ENCODE measurements around the gene CDC42BPA. TPM values are rescaled to one million over a fixed set of nuclear protein-coding genes. Genes with fewer than 3 reads are reported as not detected.

The CDC42BPA gene
- total RNA-seq, 1 experiment from 2014 or later = 77.7 TPM

DNA sequence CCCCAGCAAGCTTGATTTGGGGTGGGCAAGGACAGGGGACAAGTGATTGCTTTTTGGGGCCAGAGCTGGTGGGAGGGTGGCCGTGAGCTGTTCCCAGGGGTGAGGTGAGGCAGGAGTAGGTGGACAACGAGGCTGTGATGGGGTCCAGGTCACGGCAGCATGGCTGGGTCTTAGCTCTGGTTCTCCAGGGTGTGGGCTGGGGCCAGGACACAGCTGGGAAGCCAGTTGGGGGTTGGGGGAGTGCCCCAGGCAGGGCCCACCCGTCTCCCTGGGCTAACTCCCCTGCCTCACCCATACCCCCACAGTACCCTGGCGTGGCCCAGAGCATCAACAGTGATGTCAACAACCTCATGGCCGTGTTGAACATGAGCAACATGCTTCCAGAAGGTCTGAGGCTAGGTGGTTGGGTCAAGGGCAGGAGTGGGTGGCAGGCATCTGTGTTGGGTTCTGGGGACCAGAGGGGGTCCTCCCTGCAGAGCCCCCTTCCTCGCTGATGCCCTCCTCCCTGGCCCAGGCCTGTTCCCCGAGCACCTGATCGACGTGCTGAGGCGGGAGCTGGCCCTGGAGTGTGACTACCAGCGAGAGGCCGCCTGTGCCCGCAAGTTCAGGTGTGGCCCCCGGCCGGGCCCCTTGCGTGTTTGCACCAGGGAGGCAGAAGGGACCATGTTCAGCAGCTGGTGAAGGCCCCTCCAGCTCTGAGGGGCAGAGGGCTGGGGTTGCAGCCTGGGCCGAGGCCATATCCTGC, 334.9 kb downstream of the CDC42BPA start:
- no peak for DNase-seq (ENCODE audit: extremely low read depth, low read depth)

DNA sequence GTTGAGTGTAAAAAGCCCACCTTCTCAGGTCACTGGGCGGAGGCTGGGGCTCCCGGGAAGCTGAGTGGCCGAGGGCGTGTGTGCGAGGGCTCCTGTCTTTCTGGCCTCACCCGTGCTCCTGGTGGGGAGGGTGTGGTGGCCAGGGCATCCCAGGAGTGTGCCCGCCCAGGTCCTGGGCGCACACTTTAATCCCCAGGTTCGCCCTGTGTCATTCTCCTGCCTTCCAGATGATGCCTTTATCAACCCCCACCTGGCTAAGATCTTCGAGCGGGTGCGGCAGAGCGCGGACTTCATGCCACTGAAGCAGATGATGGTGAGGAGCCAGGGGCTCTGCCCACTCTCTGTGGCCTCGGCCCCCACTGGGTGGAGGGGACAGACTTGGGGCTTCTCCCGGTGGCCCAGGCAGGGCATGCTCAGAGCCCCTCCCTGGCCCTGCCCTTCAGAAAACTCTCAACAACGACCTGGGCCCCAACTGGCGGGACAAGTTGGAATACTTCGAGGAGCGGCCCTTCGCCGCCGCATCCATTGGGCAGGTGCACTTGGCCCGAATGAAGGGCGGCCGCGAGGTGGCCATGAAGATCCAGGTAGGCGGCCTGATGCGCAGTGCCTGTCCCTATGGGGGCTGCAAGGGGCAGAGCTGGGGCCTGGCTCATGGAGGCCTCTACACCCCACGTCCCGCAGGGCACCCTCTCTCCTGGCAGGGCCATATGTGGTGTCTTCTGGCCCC, 335.7 kb downstream of the CDC42BPA start:
- DNase-seq (ENCODE audit: extremely low read depth, low read depth) = no peak

DNA sequence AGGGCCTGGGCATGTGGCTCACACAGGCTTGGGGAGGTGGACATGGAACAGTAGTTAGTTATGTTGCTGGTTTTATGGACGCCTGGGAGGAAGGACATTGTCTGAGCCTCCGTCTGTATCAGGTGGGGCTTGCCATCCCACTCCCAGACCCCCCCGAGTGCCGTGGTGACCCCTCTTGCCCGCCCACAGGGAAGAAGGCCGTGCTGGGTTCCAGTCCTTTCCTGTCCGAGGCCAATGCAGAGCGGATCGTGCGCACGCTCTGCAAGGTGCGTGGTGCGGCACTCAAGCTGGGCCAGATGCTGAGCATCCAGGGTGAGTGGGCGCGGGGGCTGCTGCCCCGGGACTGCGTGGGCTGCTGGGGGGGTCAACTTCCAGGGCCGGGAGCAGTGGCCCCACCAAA, 336.5 kb downstream of the CDC42BPA start:
- no peak for DNase-seq (ENCODE audit: extremely low read depth, low read depth)

DNA sequence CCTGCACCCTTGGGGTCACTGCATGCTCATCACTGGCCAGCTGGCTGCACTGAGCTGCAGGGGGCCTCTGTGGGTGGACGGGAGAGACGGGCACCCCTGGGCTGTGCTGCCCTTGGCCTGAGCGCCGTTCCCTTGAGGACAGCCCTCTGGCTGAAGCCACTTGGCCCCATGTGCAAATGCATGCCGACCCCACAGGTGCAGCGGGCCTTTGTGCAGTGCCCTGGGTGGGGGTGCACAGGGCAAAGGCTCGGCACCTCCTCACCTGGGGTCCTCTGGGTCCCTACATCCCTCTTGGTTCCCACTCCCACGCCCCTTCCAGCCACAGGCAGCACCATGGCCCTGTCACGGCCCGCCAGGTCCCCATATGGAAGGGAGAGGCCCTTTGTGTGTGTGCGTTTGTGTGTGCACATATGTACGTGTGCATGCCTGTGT, 336.9 kb downstream of the CDC42BPA start:
- no peak for DNase-seq (ENCODE audit: extremely low read depth, low read depth)

DNA sequence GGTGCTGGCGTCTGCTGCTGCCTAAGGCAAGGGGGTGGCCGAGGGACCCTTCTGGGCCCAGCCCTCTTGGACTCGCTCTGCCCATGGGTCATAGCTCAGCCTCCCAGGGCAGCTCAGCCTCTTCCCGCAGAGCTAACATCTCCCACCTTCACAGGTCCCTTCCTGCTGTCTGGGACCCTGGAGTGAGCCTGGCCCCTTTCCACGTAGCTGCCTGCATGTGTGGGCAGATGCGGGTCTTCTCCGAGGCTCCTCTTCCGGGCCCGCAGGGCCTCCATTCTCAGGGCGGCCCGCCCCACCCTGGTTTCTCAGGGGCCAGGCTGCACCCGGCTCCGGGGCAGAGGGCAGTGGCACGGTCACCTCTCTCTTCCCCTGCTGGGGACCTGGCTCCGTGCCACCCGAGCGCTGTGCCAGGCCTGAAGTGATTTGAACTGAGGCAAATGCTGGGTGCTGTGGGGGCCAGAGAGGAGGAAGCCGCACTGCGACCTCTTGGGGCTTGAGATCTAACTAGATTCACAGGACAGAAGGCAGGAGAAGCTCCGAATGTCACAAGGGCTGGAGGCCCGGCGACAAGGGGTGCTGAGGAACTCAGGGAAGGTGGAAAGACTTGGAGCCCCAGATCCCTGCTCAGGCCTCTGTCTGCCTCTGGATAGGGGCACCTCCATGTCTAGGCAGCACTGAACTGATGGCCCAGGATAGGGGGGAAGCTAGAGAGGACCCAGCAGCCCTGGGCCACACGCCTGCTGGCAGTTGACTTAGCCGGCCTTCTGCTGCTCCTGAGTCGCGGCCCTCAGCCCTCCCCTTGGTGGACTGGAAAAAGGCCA, 337.5 kb downstream of the CDC42BPA start:
- no peak for DNase-seq (ENCODE audit: extremely low read depth, low read depth)

DNA sequence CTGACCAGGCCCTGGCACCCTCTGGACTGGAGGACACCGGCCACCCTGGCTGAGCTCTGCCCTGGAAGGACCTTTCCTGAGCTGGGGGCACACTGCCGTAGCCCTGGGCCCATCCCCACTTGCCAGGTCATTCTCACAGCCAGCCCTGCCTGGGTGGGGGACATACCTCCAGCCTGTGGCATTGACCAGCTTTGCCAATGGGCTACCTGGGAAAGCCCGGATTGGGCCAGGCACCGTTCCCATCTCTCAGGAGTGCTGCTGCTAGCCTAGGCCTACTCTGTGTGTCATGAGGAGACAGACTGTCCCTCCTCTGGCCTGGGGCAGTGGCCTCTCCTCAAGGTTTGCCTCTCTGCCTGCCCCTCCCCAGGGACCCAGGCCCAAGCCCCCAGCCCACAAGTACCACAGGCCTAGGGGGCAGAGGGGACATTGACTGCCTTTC, 338.2 kb downstream of the CDC42BPA start:
- no peak for DNase-seq (ENCODE audit: extremely low read depth, low read depth)

DNA sequence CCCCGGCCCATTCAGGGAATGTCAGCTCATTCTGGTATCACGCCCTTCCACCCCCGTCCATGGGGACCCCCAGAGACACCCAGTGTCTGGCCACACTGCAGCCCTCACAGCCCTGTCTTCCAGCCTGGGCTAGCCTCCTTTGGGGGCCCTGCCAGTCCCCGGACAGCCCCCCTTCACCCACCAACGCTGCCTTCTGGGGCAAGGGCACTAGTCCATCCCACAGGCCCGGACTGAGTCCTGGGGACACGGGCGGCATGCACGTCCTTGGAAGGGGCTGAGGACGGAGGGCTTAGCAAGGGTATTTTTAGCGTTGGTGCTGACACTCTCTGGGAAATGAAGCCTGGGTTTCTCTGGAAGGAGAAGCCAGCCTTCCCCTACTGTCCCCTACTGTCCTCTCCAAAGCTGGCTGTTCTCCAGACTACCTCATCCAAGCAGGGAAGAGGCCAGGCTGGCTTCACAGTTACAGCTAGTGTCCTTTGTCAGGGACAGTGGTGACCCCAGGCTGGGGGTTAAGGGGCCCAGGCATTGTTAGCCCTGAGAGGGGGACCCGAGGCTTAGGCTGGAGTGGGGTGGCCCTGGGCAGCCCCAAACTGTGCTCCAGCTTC, 338.7 kb downstream of the CDC42BPA start:
- DNase-seq (ENCODE audit: extremely low read depth, low read depth) = no peak

DNA sequence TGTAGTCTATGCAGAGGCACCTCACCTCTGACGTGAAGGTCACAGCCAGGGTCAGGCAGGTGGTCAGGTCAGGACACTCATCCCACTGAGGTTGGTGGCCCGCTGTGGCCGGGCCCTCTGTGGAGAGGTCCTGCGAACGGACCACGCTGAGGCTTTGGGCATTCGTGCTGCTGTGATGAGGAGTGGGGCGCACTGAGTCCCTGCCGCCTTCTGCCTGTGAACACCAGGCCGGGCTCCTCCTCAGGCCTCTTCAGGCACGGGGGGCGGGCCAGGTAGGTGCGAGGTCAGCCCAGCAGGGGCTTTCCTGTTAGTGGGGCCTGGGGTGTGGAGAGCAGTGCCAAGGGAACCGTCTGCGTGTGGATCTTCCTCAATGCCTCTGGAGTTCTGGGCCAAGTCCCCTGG, 339.2 kb downstream of the CDC42BPA start:
- no peak for DNase-seq (ENCODE audit: extremely low read depth, low read depth)

DNA sequence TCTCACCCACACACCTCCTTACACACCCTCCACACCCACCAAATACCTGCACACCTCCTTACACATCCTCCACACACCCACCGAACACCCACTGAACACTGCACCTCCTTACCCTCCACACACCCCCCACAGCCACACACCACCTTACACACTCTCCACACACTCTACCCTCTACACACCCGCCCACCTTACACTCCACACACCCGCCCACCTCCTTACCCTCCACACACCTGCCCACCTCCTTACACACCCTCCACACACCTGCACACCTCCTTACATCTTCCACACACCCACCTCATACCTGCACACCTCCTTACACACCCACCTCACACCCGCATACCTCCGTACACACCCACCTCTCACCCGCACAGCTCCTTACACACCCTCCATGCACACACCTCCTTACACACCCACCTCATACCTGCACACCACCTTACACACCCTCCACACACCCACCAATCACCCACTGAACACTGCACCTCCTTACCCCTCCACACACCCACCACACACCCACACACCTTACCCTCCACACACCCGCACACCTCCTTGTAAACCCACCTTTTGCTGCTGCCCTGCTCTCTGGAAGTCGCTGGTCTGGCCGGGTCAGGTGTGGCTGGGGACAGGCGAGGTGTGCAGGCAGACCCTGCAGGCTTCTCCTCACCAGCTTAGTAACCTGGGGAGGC, 339.7 kb downstream of the CDC42BPA start:
- no peak for DNase-seq (ENCODE audit: extremely low read depth, low read depth)

DNA sequence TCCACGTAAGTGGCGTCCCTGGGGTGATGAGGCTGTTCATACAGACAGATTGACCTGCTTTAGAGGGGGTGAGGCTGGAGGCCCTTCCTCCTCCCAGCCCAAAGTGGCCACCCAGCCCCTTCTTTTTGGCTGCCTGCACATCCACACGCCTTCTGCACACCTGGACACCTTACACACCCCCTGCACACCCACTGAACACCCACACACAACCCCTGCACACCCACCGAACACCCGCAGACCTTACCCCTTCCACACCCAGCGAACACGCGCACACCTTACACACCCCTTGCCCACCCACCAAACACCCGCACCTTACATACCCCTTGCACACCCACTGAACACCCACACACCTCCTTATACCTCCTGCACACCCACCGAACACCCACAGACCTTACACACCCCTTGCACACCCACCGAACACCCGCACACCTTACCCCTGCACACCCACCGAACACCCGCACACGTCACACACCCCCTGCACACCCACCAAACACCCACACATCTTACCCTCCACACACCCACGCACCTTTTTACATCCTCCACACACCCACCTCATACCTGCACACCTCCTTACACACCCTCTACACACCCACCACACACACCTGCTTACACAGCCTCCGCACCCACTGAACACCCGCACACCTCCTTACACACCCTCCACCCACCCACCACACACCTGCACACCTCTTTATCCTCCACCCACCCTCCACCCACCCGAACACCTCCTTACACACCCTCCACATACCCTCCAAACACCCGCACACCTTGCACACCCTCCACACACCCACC, 340.5 kb downstream of the CDC42BPA start:
- DNase-seq (ENCODE audit: extremely low read depth, low read depth) = no peak

DNA sequence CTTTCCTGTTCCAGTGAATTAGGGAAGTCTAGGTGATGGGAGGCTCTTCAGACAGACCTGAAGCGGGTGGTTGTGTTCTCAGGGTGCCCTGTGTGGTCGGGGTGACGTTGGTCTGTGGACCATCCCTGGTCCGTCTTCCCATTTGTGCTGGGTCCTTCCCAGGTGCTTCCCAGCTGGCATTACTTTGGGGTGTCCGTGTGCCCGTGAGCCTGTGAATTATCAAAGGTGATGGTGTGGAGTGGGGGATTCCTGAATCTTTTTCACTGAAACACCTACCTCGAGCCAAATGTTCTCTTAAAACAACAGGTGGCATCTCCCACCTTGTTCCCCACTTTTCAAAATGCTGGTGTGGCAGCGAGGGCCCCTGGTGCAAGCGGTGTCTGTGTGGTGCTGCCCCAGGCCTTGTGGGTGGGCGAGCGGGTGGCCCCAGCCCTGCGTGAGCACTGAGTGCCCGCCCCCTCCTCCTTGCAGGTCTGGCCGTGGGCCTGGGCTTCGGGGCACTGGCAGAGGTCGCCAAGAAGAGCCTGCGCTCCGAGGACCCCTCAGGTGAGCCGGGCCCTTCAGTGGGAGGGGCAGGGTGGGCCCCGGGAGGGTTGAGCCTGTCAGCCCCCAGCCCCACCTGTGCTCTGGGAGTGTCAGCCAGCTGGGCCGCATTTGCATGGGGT, 341.2 kb downstream of the CDC42BPA start:
- no peak for DNase-seq (ENCODE audit: extremely low read depth, low read depth)

DNA sequence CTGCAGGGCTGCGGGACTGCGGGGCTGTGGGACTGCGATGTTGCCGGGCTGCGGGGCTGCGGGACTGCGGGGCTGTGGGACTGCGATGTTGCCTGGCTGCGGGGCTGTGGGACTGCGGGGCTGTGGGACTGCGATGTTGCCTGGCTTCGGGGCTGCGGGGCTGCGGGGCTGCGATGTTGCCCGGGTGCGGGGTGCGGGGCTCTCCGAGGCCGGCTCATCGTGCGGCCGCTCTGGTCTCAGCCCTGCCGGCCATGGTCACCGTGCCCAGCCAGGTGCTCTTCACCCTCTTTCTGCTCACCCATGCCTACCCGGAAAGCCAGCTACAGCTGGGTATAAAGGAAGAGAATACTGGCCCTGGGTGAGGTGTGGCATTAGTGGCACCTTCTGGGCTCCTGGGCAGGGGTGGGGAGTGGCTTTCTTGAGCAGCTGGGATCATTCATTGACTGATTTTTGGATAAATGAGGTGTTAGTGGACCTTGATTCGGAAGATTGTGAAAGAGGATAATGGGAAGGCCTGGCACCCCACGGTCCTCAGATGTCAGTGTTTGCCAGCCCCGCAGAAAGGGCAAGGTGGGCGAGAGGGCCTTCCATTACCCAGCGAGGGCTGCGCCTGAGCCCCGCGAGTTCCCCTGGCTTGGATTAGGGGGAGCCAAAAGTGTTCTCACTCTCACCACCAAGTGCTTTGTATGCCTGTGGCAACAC, 341.9 kb downstream of the CDC42BPA start:
- DNase-seq (ENCODE audit: extremely low read depth, low read depth) = no peak

DNA sequence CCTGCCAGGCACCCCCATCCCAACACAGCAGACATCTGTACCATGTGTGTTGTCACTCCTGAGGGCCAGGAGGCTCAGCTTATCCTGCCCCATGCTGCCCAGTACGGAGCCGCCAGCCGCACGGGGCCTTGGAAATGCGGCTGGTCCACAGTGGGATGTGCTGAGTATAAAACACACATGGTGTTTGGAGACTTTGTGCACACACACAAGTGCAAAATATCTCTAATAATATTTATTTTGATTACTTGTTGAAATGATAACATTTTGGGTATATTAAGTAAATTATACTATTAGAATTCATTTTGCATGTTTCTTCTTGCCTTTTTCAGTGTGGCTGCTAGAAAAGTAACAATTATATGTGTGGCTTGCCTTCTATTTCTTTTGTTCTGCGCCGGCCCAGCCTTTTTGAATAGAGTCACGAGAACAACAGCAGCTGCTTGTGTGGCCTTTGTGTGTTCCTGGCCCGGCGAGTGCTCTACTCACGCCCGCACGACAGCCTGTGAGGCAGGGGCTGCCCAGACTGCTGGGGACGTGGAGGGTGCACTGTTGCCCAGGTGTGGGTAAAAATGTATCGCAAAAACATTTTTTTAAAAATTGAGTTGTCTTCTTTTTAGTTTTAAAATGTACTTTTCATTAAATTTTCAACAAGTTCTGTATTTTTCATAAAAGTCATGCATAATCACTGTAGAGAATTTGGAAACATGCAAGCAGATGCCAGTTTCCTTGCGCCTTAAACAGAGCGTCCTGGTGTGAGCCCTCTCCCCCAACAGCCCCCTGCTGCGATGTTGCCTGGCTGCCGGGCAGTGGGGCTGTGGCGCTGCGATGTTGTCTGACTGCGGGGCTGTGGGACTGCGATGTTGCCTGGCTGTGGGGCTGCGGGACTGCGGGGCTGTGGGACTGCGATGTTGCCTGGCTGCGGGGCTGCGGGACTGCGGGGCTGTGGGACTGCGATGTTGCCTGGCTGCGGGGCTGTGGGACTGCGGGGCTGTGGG, 342.7 kb downstream of the CDC42BPA start:
- DNase-seq (ENCODE audit: extremely low read depth, low read depth) = no peak

DNA sequence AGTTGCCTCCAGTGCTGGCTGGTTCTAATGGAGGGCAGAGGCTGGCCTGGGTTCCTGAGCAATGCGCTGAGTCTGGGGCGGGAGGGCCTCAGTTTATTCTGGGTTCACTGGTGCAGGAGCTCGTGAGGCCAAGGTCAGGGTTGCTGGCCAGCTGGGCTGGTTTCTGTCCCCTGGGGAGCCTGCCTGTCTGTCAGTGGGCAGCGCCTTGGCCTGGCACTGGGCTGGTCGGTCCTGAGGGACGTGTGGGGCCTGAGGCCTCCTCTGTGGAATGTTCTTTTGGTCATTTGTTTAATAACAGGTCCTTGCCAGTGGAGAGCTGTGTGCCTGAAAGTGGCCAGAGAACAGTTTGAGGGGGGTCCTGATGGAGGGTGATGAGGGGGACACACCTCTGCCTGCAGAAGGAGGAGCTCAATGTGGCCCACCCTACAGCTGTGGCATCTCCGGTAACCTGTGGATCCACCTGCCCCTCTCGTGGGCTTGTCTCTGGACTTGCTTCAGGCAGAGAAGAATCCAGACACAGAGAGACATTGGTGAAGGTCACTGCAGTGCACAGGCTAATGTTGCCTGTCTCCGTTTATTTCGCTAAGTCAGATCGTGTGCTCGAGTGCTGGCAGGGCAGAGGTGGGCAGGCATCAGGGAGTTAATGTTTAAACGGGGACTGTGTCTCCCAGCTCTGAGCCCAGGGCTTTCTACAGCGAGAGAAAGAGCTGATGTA, 343.6 kb downstream of the CDC42BPA start:
- DNase-seq (ENCODE audit: extremely low read depth, low read depth) = no peak

DNA sequence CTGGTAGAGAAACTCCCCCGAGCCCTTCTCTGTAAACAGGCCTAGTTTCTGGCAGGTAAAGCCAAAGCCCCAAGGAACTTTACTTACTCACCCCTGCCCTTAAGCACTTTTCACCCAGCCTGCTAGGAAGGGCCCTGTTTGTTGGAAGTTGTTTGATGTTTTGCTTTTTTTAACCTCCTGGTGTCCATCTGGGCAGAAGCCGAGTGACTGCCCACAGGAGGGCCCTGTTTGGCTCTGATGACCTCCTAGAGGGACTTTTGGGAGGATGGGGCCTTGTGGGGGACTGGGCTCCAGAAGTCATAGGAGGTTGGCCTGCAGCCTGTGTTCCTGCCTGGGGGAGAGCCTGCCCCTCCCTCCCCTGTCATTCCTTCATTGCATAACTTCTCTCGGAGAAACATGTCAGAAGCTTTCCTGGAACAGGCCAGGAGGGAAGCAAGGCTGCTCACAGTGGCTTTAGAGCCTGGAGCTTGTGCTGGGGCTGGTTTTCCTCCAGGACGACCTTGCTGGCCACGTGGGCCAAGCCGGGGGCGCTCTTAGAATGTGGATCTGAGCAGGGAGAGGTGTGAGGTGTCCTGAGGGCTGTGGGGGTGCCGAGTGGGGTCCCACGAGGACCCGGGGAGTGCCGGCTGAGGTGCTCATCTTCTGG, 344.3 kb downstream of the CDC42BPA start:
- DNase-seq (ENCODE audit: extremely low read depth, low read depth) = no peak

DNA sequence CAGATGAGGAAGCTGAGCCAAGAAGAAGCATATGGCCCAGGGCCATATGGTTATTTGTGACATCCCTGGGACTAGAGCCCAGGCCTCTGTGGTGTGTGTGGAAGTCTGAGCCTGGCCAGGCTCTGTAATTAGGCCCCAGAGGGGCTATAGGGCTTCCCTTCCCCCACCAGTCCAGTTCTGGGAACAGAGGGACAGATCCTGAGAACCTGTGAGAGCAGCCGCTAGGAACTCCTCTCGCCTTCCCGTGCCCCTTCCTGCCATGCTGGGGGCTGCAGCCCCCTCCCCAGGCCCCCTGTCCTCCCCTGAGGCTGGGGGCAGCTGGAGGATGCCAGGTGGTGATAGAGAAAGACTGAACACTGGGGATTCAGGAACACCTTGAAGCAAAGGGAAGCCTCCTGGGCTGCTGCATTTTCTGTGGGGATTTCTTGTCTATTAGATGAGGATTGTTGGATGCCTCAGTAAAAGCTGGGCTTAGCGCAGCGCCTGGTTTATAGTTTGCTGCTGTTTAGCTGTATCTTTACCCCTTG, 344.9 kb downstream of the CDC42BPA start:
- DNase-seq (ENCODE audit: extremely low read depth, low read depth) = no peak

Data from NCI-H460 (cell line).